Fibroblast of mammary gland (primary cell): ENCODE measurements around the gene RETREG1.
"Not testable (repeated sequence)": the region's sequence is repeated elsewhere in the genome, so short reads cannot be mapped to it uniquely, and the experiment has no call there.

Experiments used
- DNase-seq: peaks from one replicate; pipeline ENCODE4 v3.0.0-alpha.2; 2010; ENCODE audit warnings: low read depth
- H3K4me3 ChIP-seq: 2 replicates; pipeline ENCODE4 v1.5.1; 2011; ENCODE audit warnings: low read depth, mild to moderate bottlenecking, low read length, moderate library complexity; ENCODE audit not compliant: control insufficient read depth
- CTCF ChIP-seq: conservative IDR thresholded peaks from 2 replicates; pipeline ENCODE4 v1.5.1; 2011; ENCODE audit warnings: low read depth, low read length, inconsistent platforms; ENCODE audit not compliant: control insufficient read depth, insufficient read depth

RETREG1 gene

GRCh38 chr5:16617274-16617968, 624 bp upstream of the RETREG1 start:
- no peak for TF ChIP-seq CTCF
- DNase-seq, result no peak
- H3K4me3 ChIP-seq, result peak overlapping the region; percentile 35

GRCh38 chr5:16615741-16616535, 859 bp downstream of the RETREG1 start:
- TF ChIP-seq CTCF, result no peak
- no peak for DNase-seq

GRCh38 chr5:16612007-16612406, 4.8 kb downstream of the RETREG1 start:
- DNase-seq, result no peak
- TF ChIP-seq CTCF, result no peak
- no peak overlapping the region for H3K4me3 ChIP-seq

More at GRCh38 chr5:16615741-16616535, 859 bp downstream of the RETREG1 start:
- peak overlapping the region; percentile 34 for H3K4me3 ChIP-seq

- not testable (repeated sequence) for DNase-seq, H3K4me3 ChIP-seq
Measured at GRCh38 chr5:16610896-16611295, 5.9 kb downstream of the RETREG1 start.

- TF ChIP-seq CTCF, result no peak
- no peak for DNase-seq
- H3K4me3 ChIP-seq, result no peak overlapping the region
Measured at GRCh38 chr5:16609412-16609811, 7.4 kb downstream of the RETREG1 start.

- TF ChIP-seq CTCF, result no peak
- DNase-seq, result no peak
- H3K4me3 ChIP-seq, result no peak overlapping the region
Measured at GRCh38 chr5:16606628-16607027, 10.2 kb downstream of the RETREG1 start.

- no peak overlapping the region for H3K4me3 ChIP-seq
- DNase-seq, result no peak
- no peak for TF ChIP-seq CTCF
Measured at GRCh38 chr5:16603701-16604100, 13.1 kb downstream of the RETREG1 start.
